ENCODE measurements around the gene PTTG1IP.

- TF ChIP-seq, protein P1, sequence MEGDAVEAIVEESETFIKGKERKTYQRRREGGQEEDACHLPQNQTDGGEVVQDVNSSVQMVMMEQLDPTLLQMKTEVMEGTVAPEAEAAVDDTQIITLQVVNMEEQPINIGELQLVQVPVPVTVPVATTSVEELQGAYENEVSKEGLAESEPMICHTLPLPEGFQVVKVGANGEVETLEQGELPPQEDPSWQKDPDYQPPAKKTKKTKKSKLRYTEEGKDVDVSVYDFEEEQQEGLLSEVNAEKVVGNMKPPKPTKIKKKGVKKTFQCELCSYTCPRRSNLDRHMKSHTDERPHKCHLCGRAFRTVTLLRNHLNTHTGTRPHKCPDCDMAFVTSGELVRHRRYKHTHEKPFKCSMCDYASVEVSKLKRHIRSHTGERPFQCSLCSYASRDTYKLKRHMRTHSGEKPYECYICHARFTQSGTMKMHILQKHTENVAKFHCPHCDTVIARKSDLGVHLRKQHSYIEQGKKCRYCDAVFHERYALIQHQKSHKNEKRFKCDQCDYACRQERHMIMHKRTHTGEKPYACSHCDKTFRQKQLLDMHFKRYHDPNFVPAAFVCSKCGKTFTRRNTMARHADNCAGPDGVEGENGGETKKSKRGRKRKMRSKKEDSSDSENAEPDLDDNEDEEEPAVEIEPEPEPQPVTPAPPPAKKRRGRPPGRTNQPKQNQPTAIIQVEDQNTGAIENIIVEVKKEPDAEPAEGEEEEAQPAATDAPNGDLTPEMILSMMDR (IDR thresholded peaks at IDR 0.05) = no peak
- TF ChIP-seq POLR2AphosphoS5 (IDR thresholded peaks at IDR 0.05) = no peak
- no peak for TF ChIP-seq EP300 (IDR thresholded peaks at IDR 0.05; ENCODE audit: low read depth)
These were observed 56.6 kb downstream of the PTTG1IP start for GRCh38 chr21:44816761-44817505.

Measured in transverse colon (tissue), 4 donors.